ENCODE data around the gene NCBP3.

DNA sequence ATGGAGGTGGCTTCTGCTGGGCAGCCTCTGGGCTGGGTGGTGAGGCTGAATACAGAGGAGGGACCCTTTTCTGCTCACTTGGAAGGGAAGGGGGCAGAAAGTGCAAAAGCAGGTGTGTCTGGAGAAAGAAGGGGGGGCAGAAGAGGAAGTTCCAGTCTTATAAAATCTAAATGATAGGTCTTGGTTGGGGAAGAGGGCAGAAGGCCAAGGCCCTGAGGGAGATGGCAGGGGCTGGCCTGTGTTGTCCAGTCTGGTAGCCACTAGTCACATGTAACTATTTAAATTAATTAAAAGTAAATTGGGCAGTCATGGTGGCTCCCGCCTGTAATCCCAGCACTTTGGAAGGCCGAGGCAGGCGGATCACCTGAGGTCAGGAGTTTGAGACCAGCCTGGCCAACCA is 49.3 kb upstream of the NCBP3 start:
- TF ChIP-seq CTCF (IDR thresholded peaks at IDR 0.05) (no peak), ZFX (IDR thresholded peaks at IDR 0.05; ENCODE audit: borderline replicate concordance) (no peak)

All from 22Rv1 (cell line).